ENCODE data around the gene C21orf58.
"Not testable (repeated sequence)": the region's sequence is repeated elsewhere in the genome, so short reads cannot be mapped to it uniquely, and the experiment has no call there.

C21orf58 gene

GRCh38 chr21:46323710-46324389 lies at the start of gene C21orf58, which contains the start of gene PCNT:
Gene C21orf58 (minus strand): TSS chr21:46323870. CDS start chr21:46322738, 1,132 bp downstream.
Gene PCNT (plus strand): TSS chr21:46324156. CDS start chr21:46324229, 73 bp downstream.
- DNase-seq: peak; percentile 80

- DNase-seq: not testable (repeated sequence)
These were observed 49.3 kb upstream of the C21orf58 start for GRCh38 chr21:46372947-46373346.

GRCh38 chr21:46372014-46372485 lies 48.4 kb upstream of the C21orf58 start:
- no peak for DNase-seq

- no peak for DNase-seq
These were observed 47.7 kb upstream of the C21orf58 start for GRCh38 chr21:46371204-46372013.

- no peak for DNase-seq
These were observed 46.0 kb upstream of the C21orf58 start for GRCh38 chr21:46369520-46370235.

GRCh38 chr21:46368533-46369285 lies 45.0 kb upstream of the C21orf58 start:
- DNase-seq: no peak

GRCh38 chr21:46366966-46367365 lies 43.3 kb upstream of the C21orf58 start:
- no peak for DNase-seq

GRCh38 chr21:46366561-46366960 lies 42.9 kb upstream of the C21orf58 start:
- no peak for DNase-seq

GRCh38 chr21:46366091-46366490 lies 42.4 kb upstream of the C21orf58 start:
- no peak for DNase-seq

- DNase-seq: no peak
These were observed 40.0 kb upstream of the C21orf58 start for GRCh38 chr21:46363698-46364097.

- no peak for DNase-seq
These were observed 39.3 kb upstream of the C21orf58 start for GRCh38 chr21:46362946-46363345.

- no peak for DNase-seq
These were observed 38.3 kb upstream of the C21orf58 start for GRCh38 chr21:46361935-46362334.

GRCh38 chr21:46361176-46361575 lies 37.5 kb upstream of the C21orf58 start:
- no peak for DNase-seq

- no peak for DNase-seq
These were observed 34.2 kb upstream of the C21orf58 start for GRCh38 chr21:46357684-46358425.

- no peak for DNase-seq
These were observed 33.6 kb upstream of the C21orf58 start for GRCh38 chr21:46357335-46357604.

- no peak for DNase-seq
These were observed 33.0 kb upstream of the C21orf58 start for GRCh38 chr21:46356494-46357334.

GRCh38 chr21:46356005-46356338 lies 32.3 kb upstream of the C21orf58 start:
- no peak for DNase-seq

GRCh38 chr21:46355161-46356004 lies 31.7 kb upstream of the C21orf58 start:
- no peak for DNase-seq

GRCh38 chr21:46354518-46354917 lies 30.8 kb upstream of the C21orf58 start:
- no peak for DNase-seq

- no peak for DNase-seq
These were observed 30.4 kb upstream of the C21orf58 start for GRCh38 chr21:46354046-46354445.

Measured in NCI-H2081 treated with DMSO at 0.1 percent for 48 hours (cell line).